ENCODE measurements around the gene TAPBP.
"Not testable (repeated sequence)": the region's sequence is repeated elsewhere in the genome, so short reads cannot be mapped to it uniquely, and the experiment has no call there.

Gene TAPBP

DNA sequence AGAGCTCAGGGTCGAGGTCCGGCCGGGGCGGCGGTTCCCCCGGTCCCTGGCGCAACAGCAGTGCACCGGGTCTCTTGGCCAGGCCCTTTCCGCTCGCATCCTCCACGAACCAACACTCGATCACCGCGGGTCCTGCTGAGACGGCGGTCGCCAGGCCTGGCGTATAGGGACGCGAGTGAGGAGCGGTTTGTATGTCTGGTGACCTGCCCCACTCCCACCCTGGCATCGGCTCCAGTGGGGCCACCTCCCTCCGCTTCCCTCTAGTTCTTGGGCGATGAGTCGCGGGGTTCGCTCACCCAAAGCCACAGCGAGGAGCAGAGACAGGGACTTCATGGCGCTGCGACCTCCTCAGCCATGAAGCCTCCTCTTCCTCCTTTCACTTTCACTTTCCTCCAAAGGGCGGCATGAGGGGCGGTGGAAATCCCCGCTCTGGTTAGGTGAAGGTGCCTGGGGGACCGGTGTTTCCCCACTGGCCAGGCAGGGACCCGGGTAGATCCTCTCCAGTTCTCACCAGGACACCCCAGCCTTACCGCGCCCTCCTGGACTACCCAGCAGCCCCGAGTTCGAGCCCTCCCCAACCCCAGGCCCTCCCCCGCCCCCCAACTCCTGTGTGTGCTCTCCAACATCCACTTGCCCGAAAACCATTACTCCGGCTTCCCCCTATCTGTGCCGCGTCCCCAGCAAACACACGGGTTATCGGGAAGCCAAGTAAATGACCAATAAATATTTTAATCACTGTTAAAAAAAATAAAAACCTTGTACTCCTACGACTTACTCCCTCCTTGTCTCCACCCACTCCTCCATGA is at the start of gene TAPBP:
TAPBP (minus strand) TSS at position 370 of the 806 bp plus-strand sequence; CDS start at position 333, 37 bp downstream.
- peak; percentile 81 for DNase-seq (ENCODE audit: low read depth, low spot score)

DNA sequence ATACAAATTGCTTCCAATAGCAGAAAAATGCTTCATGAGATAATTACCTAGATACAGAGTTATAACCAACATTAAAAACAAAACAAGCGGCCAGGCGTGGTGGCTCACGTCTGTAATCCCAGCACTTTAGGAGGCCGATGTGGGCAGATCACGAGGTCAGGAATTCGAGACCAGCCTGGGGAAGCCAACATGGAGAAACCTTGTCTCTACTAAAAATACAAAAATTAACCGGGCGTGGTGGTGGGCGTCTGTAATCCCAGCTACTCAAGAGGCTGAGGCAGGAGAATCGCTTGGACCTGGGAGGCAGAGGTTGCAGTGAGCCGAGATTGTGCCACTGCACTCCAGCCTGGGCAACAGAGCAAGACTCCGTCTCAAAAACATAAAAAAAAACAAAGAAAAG is 49.6 kb upstream of the TAPBP start:
- not testable (repeated sequence) for DNase-seq (ENCODE audit: low read depth, low spot score)

DNA sequence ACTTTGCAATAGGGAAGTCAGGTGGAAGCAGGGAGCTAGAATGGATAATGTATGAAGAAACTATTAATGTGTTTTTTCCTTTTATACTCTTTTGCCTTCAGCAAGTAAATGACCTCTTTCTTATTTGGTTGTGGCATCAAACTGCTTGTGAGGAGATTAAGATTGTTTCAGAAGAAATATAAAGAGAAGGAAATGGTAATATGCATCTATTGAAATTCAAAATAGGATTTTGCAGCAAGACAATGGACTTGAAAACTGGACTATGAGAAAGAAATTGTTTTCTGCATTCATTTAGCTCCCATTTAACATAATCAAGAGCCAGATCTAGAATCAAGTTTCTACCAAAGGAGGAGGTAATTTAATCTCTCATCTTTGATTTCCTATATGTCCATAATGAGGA is 45.5 kb upstream of the TAPBP start:
- no peak for DNase-seq (ENCODE audit: low read depth, low spot score)

DNA sequence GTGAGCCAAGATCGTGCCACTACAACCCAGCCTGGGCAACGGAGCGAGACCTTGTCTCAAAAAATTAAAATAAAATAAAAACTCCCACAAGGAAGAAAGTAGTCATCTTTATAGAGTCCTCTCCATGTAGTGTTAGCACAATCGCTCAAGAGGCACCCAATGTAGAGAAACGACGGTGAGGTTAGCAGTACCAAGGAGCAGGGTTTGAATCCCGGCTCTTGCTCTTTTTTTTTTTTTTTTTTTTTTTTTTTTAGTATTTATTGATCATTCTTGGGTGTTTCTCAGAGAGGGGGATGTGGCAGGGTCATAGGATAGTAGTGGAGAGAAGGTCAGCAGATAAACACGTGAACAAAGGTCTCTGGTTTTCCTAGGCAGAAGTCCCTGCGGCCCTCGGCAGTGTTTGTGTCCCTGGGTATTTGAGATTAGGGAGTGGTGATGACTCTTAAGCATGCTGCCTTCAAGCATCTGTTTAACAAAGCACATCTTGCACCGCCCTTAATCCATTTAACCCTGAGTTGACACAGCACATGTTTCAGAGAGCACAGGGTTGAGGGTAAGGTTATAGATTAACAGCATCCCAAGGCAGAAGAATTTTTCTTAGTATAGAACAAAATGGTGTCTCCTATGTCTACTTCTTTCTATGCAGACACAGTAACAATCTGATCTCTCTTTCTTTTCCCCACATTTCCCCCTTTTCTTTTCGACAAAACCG is 43.4 kb upstream of the TAPBP start:
- not testable (repeated sequence) for DNase-seq (ENCODE audit: low read depth, low spot score)

DNA sequence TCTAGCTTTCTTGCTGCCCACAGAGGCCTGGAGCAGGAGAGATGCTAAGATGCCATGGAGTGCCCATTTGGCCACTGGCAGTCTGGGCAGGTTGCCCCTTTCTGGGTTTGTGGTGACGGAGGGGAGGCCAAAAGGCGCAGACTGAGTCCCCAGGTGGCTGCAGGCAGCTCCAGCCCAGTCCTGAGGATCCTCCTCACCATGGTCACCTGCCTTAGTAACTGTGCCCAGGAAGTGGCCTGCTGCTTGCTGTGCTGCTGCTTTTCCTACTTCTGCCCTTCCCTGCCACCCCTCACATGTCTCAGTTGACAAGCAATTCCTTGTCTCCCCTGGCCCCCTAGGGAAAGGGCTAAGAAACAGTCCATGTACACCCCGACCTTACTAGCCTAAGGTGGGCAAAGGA is 42.4 kb upstream of the TAPBP start:
- DNase-seq (ENCODE audit: low read depth, low spot score), result no peak

DNA sequence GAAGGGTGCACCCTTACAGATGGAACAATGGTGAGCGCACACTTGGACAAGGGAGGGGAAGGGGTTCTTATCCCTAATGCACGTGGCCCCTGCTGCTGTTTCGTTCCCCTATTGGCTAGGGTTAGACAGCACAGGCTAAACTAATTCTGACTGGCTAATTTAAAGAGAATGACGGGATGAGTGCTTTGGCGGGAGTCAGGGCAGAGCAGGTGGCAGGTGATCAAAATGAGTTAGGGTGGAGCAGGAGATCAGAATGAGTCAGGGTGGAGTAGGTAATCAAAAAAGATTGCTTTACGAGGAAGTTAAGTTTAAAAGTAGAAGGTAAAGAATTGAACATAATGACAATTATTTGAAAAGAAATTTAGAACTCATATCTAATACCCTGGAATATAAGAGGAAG is 42.0 kb upstream of the TAPBP start:
- not testable (repeated sequence) for DNase-seq (ENCODE audit: low read depth, low spot score)

DNA sequence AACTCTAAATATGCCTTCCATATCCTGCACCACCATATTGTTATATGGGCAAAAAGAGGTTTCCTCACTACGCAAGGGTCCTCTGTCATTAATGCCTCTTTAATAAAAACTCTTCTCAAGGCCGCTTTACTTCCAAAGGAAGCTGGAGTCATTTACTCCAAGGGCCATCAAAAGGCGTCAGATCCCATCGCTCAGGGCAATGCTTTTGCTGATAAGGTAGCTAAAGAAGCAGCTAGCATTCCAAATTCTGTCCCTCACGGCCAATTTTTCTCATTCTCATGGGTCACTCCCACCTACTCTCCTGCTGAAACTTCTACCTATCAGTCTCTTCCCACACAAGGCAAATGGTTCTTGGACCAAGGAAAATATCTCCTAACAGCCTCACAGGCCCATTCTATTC is 33.9 kb upstream of the TAPBP start:
- DNase-seq (ENCODE audit: low read depth, low spot score), result no peak

DNA sequence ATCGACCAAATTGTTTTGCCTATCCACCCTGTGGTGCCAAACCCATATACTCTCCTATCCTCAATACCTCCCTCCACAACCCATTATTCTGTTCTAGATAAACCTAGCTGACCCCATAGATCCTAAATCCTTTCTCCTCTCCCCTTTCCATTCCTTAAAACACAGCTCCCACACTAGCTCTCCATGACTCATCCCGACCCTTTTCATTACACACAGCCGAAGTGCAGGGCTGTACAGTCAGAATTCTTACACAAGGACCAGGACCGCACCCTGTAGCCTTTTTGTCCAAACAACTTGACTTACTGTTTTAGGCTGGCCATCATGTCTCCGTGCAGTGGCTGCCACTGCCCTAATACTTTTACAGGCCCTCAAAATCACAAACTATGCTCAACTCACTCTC is 33.1 kb upstream of the TAPBP start:
- DNase-seq (ENCODE audit: low read depth, low spot score), result peak; percentile 16

DNA sequence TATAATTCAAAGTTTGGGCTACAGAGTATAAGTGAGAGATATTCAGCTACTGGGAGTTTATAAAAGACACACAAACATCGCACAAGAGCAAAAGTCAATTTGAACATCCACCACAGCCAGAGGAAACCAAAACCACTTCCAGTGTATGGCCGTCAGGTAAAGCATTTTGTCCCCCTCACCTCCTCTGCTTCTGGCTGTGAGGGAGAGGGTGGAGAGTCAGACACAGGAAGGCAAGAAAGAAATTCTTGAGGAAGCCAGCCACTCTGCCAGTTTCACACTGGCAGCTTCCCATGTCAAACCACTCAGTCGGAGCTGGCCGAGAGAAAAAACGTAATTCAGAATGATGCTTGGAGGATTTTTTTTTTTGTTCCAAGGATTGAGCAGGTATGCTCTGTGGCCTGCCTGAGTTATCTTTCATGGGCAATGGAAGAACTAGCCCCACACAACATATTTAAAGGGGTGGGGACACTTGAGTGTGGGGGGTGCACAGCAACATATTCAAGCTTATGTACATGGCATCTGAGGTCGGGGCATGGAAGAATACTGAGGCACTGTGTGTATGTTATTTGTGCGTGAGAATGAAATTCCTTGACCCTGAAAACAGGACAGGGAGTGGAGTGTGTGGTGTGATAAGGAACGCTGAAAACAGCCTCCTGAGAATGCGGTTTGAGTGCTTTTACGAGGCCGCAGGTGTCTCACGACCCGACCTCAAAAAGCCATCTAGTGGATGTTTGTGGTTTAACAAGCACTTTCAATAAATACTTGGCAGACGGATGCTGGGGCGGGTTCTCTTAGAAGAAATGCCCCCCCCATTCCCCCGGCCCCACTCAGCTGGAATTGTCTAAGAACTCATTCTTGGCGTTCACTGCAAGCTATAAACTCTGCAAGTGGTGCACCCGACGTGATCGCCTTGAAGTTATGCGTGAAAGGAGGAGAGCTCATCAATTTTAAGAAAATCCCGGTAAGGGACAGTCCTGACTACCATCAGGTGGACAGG is 31.1 kb upstream of the TAPBP start:
- peak; percentile 95 for DNase-seq (ENCODE audit: low read depth, low spot score)

DNA sequence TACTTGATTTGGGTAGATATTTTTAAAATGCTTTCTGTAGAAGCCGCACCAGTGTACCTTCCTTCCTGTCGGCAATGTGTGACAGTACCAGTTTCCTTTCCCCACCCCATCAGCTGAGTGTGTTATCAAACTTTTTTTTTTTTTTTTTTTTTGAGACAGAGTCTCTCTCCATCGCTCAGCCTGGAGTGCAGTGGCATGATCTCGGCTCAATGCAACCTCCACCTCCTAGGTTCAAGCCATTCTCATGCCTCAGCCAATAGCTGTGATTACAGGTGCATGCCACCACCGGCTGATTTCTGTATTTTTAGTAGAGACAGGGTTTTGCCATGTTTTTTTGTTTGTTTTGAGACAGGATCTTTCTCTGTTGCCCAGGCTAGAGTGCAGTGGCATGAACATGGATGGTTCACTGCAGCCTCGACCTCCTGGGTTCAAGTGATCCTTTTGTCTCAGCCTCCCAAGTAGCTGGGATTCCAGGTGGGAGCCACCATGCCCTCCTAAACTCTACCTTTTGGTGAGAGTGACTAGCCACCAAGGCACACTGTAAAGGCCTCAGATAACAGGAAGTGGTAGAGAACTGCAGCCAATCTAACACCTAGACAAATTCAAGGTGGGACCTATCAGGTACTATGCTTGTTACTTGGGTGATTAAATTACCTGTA is 30.2 kb upstream of the TAPBP start:
- DNase-seq (ENCODE audit: low read depth, low spot score), result no peak

DNA sequence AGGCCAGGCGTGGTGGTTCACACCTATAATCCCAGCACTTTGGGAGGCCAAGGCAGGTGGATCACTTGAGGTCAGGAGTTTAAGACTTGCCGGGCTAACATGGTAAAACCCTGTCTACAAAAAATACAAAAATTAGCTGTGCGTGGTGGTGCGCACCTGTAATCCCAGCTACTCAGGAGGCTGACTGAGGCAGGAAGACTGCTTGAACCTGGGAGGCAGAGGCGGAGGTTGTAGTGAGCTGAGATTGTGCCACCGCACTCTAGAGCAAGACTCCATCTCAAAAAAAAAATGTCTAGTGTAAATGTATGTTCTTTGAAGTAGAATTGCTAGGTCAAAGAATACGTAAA is 29.7 kb upstream of the TAPBP start:
- not testable (repeated sequence) for DNase-seq (ENCODE audit: low read depth, low spot score)

DNA sequence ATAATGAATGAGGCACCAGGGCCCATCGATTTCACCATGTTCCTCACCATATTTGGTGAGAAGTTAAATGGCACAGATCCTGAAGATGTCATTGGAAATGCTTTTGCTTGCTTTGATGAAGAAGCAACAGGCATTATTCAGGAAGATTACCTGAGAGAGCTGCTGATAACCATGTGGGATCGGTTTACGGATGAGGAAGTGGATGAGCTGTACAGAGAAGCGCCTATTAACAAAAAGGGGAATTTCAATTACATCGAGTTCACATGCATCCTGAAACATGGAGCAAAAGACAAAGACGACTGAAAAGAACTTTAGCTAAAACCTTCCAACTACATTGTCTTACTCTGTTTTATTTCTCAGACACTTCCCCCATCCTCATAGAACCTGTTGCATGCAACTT is 25.3 kb upstream of the TAPBP start:
- no peak for DNase-seq (ENCODE audit: low read depth, low spot score)

DNA sequence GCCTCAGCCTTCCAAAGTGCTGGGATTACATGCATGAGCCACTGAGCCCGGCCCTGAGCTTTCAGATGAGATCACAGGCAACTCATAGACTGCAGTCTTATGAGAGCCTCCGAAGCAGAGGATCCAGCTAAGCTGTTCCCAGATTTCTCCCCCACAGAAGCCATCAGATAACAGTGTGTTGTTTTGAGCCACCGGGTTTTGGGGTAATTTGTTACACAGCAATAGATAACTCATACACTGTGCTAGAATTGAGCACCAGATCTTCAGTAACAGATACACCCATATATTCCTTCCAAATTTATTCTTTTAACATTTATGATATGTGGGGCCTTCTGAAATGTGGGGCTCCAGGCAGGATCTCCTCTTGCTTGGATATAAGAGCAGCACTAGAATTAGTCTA is 22.6 kb upstream of the TAPBP start:
- no peak for DNase-seq (ENCODE audit: low read depth, low spot score)

DNA sequence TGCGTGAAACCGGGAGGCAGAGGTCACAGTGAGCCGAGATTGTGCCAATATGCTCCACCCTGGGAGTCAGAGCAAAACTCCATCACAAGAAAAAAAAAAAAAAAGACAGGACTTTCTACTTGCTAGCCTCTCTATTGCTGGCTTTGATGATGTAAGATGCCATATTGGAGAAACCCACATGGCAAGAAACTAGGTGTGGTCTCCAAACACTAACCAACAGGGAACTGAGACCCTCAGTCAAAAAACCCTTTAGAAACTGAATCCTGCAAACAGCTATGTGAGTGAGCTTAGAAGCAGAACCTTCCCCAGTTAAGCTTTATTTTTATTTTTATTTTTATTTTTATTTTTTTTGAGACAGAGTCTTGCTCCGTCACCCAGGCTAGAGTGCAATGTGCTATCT is 22.0 kb upstream of the TAPBP start:
- DNase-seq (ENCODE audit: low read depth, low spot score), result no peak

DNA sequence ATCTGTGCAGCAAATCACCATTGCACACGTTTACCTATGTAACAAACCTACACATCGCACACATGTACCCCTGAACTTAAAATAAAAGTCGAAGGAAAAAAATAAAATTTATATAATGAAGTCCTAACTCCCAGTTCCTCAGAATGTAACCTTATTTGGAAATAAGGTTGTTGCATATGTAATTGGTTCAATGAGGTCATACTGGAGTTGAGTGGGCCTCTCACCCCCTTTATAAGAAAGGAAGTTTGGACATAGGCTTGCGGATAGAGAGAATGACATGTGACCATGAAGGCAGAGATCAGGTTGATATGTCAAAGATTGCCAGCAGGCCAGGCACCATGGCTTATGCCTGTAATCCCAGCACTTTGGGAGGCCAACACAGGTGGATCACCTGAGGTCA is 19.8 kb upstream of the TAPBP start:
- DNase-seq (ENCODE audit: low read depth, low spot score), result no peak

DNA sequence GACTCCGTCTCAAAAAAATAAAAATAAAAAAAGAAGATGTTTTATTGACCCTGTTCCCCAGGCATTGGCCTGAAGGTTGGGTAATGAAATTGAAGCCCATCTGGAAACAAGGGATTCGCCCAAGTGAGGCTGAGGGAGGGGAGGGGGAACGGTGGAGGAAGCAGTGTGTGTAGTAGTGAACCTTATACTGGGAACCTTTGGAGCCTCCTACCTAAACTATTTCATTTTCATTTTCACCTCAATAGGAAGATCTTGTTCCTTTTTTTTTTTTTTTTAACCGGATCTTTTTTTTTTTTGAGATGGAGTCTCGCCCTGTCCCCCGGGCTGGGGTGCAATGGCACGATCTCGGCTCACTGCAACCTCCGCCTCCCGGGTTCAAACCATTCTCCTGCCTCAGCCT is 16.9 kb upstream of the TAPBP start:
- DNase-seq (ENCODE audit: low read depth, low spot score), result no peak

DNA sequence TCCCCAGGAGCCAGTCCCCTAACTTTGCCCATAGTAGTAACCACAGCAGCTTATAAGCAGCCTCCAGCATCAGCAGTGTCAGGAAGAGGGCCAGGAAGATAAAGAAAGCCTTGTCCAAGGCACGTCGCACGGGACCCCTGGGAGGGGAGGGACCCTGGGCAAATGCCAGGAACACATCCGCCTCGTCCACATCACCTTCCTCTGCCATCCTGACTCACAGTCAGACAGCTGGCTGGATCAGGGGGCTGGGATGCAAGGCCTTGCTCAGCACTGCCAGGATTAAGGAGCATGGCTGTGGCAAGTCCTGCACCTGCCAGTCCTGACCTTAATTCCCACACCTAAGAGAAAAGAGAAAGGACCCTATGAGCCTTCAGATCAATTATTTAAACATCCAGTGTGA is 15.2 kb upstream of the TAPBP start:
- DNase-seq (ENCODE audit: low read depth, low spot score), result no peak

DNA sequence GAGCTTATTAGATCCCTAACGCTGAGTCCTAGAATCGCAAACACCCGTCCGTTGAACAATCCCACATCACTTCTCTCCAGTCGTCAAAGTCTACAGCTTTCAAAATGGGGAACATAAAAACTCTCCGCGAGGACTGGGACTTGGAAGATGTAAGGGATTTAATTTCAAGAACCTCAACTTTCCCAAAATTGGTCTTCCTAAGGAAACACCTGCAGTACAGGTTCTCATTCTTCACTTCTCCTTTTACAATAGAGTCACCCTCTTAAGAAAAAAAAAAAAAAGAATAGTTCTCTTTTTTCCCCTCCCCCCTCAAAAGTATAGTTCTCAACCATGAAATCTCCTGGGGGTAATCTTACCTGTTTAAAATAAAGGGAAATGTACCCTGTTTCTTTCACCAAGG is 10.2 kb upstream of the TAPBP start:
- no peak for DNase-seq (ENCODE audit: low read depth, low spot score)

DNA sequence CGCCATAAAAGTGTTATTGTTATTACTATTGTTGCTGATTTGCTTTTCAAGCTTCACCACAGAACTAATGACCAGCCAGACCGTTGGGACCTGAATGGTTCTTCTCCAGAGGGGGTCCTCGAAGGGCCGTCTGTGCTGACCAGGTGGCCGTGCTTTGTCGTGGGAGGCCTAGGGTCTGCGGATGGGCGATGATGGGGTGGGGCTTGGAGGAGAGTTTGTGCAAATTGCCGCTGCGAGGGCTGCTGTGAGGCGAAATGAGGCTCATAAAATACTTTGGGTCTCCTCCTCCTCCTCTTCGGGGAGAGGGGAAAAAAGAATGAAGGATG is 9.7 kb upstream of the TAPBP start:
- no peak for DNase-seq (ENCODE audit: low read depth, low spot score)

DNA sequence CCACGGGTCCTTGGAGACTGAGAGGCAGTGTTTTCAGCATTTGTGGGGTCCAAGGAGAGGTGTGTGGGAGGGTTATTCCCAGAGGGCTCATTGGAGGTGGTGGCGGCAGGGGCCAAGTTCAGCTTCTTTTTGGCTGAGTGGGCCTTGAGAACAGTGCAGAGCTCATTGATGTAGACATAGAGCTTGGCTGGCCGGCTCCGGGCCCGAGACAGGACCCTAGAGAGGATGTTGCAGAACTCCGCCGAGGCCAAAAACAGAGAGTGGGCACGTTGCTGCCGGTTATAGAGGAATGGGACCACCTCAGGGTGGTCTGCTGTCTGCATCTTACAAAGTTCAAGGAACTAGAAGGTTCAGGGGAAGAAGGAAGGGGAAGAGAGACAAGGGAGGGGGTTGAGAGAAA is 7.3 kb upstream of the TAPBP start:
- DNase-seq (ENCODE audit: low read depth, low spot score), result no peak

DNA sequence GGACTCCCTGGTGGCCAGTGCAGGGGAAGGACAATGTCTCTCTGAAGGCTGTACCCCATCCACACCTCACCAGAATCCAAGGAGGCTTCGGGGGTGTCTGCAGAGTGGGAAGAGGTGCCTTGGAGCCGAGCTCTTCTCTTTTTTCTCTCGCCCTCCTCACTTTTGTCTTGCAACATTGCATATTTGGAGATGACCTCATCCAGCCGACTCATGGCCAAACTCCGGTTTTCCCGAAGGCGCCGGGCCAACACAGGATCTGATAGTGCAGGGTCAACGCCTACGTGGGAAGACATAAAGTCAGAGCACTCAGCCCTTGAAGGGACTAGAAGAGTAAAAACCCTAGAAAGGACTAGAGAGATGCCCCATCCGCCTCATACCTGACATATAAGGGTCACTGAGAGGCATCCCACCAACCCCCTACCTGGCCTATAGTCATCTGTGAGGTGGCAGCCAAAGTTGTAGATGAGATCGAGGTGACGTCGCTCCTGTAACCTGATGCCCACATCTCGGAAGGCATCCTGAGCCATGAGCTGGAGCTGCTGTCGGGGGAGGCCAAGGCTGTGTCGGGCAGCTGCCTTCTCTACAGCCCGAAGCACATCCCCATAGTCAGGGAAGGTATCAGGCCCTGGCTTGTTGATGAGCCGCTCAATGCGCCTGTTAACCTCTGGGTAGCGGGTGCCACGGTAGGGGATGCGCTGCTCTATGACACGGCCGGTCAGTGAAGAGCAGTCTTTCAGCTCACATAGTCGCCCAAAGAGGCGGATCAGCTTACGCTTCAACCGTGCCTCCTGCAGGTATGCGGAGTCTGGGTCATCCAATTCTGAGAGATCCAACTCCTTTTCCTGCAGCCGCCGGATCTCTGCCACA is 6.7 kb upstream of the TAPBP start:
- DNase-seq (ENCODE audit: low read depth, low spot score), result peak; percentile 82
